ENCODE measurements around the gene FRMPD4. TPM values are rescaled to one million over a fixed set of nuclear protein-coding genes. Genes with fewer than 3 reads are reported as not detected.

Gene FRMPD4
- total and polyA plus RNA-seq, 2 experiments from 2014 or later, result 0.60 to 1.5 TPM

GRCh38 chrX:12319003-12319519 lies 180.8 kb downstream of the FRMPD4 start:
- TF ChIP-seq, protein P1, sequence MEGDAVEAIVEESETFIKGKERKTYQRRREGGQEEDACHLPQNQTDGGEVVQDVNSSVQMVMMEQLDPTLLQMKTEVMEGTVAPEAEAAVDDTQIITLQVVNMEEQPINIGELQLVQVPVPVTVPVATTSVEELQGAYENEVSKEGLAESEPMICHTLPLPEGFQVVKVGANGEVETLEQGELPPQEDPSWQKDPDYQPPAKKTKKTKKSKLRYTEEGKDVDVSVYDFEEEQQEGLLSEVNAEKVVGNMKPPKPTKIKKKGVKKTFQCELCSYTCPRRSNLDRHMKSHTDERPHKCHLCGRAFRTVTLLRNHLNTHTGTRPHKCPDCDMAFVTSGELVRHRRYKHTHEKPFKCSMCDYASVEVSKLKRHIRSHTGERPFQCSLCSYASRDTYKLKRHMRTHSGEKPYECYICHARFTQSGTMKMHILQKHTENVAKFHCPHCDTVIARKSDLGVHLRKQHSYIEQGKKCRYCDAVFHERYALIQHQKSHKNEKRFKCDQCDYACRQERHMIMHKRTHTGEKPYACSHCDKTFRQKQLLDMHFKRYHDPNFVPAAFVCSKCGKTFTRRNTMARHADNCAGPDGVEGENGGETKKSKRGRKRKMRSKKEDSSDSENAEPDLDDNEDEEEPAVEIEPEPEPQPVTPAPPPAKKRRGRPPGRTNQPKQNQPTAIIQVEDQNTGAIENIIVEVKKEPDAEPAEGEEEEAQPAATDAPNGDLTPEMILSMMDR (IDR thresholded peaks at IDR 0.05; ENCODE audit: low read depth, low read length), result no peak
- peak in 1 of 2 donors; percentile 10 for DNase-seq (ENCODE audit: low read depth in 1 of 2, low spot score in 1 of 2)
- no peaks in the 10 kb centered on the region for H3K9me3 ChIP-seq (ENCODE audit: low read depth)
- H3K4me3 ChIP-seq, result no peak overlapping the region
- no peak overlapping the region for H3K27ac ChIP-seq
- H3K4me1 ChIP-seq (ENCODE audit: low read depth), result peaks cover 9% of the 10 kb centered on the region
- H3K36me3 ChIP-seq, result no peaks in the 10 kb centered on the region
- H3K27me3 ChIP-seq, result no peaks in the 10 kb centered on the region

DNA sequence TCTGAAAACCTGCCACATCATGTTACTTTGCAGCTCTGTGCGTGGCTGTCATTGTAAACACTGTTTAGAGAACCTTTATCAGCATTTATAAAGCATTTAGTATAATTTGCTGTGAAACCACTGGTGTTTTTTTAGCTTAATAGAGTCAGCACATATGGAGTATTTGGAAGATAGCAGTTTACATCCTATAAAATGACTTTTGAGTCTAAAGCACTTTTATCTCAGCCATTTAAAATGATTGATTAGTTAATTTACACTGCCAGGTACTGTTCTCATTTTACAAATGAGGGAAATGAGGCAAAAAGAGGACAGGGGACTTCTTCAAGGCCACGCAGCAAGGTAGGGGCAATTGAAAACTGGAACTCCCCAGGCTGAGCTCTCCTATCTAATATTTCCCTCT lies 181.7 kb downstream of the FRMPD4 start:
- Histone ChIP-seq H3K36me3 (no peaks in the 10 kb centered on the region), H3K27ac (no peak overlapping the region), H3K4me1 (ENCODE audit: low read depth) (peaks cover 1% of the 10 kb centered on the region), H3K4me3 (no peak overlapping the region), H3K9me3 (ENCODE audit: low read depth) (no peaks in the 10 kb centered on the region), H3K27me3 (no peaks in the 10 kb centered on the region)
- no peak for DNase-seq (ENCODE audit: low read depth in 1 of 2, low spot score in 1 of 2)
- TF ChIP-seq, protein P1 (IDR thresholded peaks at IDR 0.05; ENCODE audit: low read depth, low read length), result no peak

DNA sequence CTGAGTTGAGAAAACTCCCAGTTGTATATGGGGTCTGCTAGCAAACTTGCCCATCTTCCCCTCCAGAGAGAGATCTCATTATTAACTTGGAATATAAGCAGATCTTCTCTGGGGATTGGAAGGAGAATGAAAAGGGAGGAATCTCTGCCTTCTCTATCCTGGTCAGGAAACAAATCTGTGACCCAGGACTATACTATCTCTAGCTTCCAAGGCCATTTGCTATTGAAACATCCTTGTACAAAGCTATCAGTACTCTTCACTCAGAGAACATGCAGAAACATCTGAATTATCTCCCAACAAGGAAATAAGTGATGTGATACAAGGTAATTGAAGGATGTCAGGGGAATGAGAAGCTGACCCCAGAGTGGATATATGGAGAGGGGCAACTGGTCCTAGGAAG lies 183.8 kb downstream of the FRMPD4 start:
- H3K9me3 ChIP-seq (ENCODE audit: low read depth), result no peaks in the 10 kb centered on the region
- no peak overlapping the region for H3K27ac ChIP-seq
- no peak overlapping the region for H3K4me3 ChIP-seq
- no peak for DNase-seq (ENCODE audit: low read depth in 1 of 2, low spot score in 1 of 2)
- no peaks in the 10 kb centered on the region for H3K27me3 ChIP-seq
- no peaks in the 10 kb centered on the region for H3K4me1 ChIP-seq (ENCODE audit: low read depth)
- H3K36me3 ChIP-seq, result no peaks in the 10 kb centered on the region
- TF ChIP-seq, protein P1 (IDR thresholded peaks at IDR 0.05; ENCODE audit: low read depth, low read length), result no peak

DNA sequence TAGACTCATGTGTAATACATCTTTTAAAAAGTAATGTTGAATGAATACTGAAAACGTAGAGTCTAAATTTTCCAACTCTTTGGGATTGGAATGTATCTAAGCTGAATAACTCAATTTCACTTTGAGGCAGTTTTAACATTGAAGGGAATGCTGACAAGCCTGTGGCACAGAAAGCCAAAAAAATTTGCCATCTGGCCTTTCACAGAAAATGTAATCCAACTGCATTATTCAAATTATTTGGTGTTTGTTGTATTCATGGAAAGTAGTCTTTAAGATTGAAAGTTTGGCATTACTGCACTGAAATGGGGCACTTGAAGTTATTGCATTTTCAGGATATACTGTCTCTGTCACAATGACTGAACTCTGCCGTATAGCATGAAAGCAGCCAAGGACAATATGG lies 186.9 kb downstream of the FRMPD4 start:
- Histone ChIP-seq H3K4me3 (no peak overlapping the region), H3K9me3 (ENCODE audit: low read depth) (no peaks in the 10 kb centered on the region), H3K27me3 (no peaks in the 10 kb centered on the region), H3K4me1 (ENCODE audit: low read depth) (no peaks in the 10 kb centered on the region), H3K36me3 (no peaks in the 10 kb centered on the region), H3K27ac (no peak overlapping the region)
- TF ChIP-seq, protein P1 (IDR thresholded peaks at IDR 0.05; ENCODE audit: low read depth, low read length), result no peak
- DNase-seq (ENCODE audit: low read depth in 1 of 2, low spot score in 1 of 2), result no peak

GRCh38 chrX:12327836-12328235 lies 189.6 kb downstream of the FRMPD4 start:
- H3K4me3 ChIP-seq, result no peak overlapping the region
- no peak overlapping the region for H3K27ac ChIP-seq
- no peak for DNase-seq (ENCODE audit: low read depth in 1 of 2, low spot score in 1 of 2)
- H3K9me3 ChIP-seq (ENCODE audit: low read depth), result no peaks in the 10 kb centered on the region
- TF ChIP-seq, protein P1 (IDR thresholded peaks at IDR 0.05; ENCODE audit: low read depth, low read length), result no peak
- no peaks in the 10 kb centered on the region for H3K27me3 ChIP-seq
- no peaks in the 10 kb centered on the region for H3K36me3 ChIP-seq
- H3K4me1 ChIP-seq (ENCODE audit: low read depth), result no peaks in the 10 kb centered on the region

Measured in cardiac muscle cell (in vitro differentiated cells and primary cell).